H1 (cell line): Measurements from ENCODE around the gene DDR2. TPM values are rescaled to one million over a fixed set of nuclear protein-coding genes. Genes with fewer than 3 reads are reported as not detected.

ENCODE experiments used
- CTCF ChIA-PET: fragments of 300-600 bp; sonication (Branson Sonifier 250); formaldehyde crosslinking; loops from one replicate; lab custom pipeline; 2021; ENCODE audit not compliant: partially characterized antibody; lab: Charles Lee
- POLR2A ChIA-PET: fragments of 300-600 bp; sonication (Branson Sonifier 250); formaldehyde crosslinking; loops from one replicate; lab custom pipeline; 2021; ENCODE audit warnings: inconsistent platforms; ENCODE audit not compliant: partially characterized antibody; lab: Charles Lee
- DNase-seq, 2 experiments: peaks; one replicate each; pipeline versions ENCODE4 v3.0.0 to v3.0.0-alpha.2; 2010 to 2022; ENCODE audit warnings: low spot score in 2 of 2, low read depth in 1 of 2, mixed read lengths in 1 of 2
- FAIRE-seq: peaks from 2 replicates; lab custom pipeline; 2011; peaks lifted over from hg19 to GRCh38; lab: Jason Lieb, UNC
- H2AFZ ChIP-seq: 2 replicates; pipeline ENCODE4 v1.8.1; 2012; ENCODE audit warnings: low read length, inconsistent platforms
- H2AK5ac ChIP-seq: 2 replicates; pipeline ENCODE4 v1.6.1; 2013; ENCODE audit warnings: low read depth, low read length
- H2BK120ac ChIP-seq: replicated peaks from 2 replicates; pipeline ENCODE3; 2013; ENCODE audit warnings: low read depth, low read length, inconsistent platforms
- H2BK12ac ChIP-seq: 2 replicates; pipeline ENCODE4 v1.6.1; 2013; ENCODE audit warnings: low read depth, low read length
- H2BK15ac ChIP-seq: 2 replicates; pipeline ENCODE4 v1.6.1; 2013; ENCODE audit warnings: low read length
- H2BK20ac ChIP-seq: 2 replicates; pipeline ENCODE4 v1.6.1; 2013; ENCODE audit warnings: low read length
- H2BK5ac ChIP-seq: 2 replicates; pipeline ENCODE4 v1.6.1; 2013; ENCODE audit warnings: low read depth, low read length
- H3K14ac ChIP-seq: 2 replicates; pipeline ENCODE4 v1.6.1; 2013; ENCODE audit warnings: inconsistent platforms; ENCODE audit not compliant: insufficient read length
- H3K18ac ChIP-seq: 2 replicates; pipeline ENCODE4 v1.6.1; 2013; ENCODE audit warnings: low read length; ENCODE audit errors: extremely low read depth
- H3K23ac ChIP-seq: 2 replicates; pipeline ENCODE4 v1.6.1; 2013; ENCODE audit warnings: inconsistent platforms; ENCODE audit not compliant: insufficient read length
- H3K23me2 ChIP-seq: 2 replicates; pipeline ENCODE4 v1.6.1; 2013; ENCODE audit warnings: low read depth, low read length
- H3K27ac ChIP-seq: 2 replicates; pipeline ENCODE4 v1.6.1; 2011; ENCODE audit warnings: low read depth, low read length, inconsistent platforms
- H3K27me3 ChIP-seq, 4 experiments: replicated peaks in 1 of 4; 1 replicate in 1 of 4; 2 replicates in 3 of 4; pipeline versions ENCODE4 v1.6.1 to v1.8.1; 2011 to 2013; ENCODE audit warnings: low read length in 3 of 4, mild to moderate bottlenecking in 3 of 4, inconsistent platforms in 2 of 4, mixed read lengths in 2 of 4, moderate library complexity in 1 of 4; ENCODE audit not compliant: control insufficient read depth in 3 of 4, insufficient read depth in 3 of 4; ENCODE audit errors: extremely low read depth in 1 of 4
- H3K36me3 ChIP-seq, 4 experiments: 2 replicates each; pipeline versions ENCODE4 v1.6.1 to v1.8.1; 2011 to 2013; ENCODE audit warnings: mild to moderate bottlenecking in 4 of 4, low read length in 3 of 4, moderate library complexity in 2 of 4, control low read depth in 1 of 4, inconsistent platforms in 1 of 4; ENCODE audit not compliant: insufficient read depth in 4 of 4, control insufficient read depth in 2 of 4
- H3K4ac ChIP-seq: replicated peaks from 2 replicates; pipeline ENCODE3; 2013; ENCODE audit warnings: low read length, low read depth, mixed read lengths, inconsistent platforms; ENCODE audit not compliant: insufficient read length
- H3K4me1 ChIP-seq, 4 experiments: replicated peaks in 1 of 4; 1 replicate in 1 of 4; 2 replicates in 3 of 4; pipeline versions ENCODE4 v1.6.1 to v1.8.1; 2011 to 2013; ENCODE audit warnings: low read length in 3 of 4, inconsistent platforms in 2 of 4, mixed read lengths in 1 of 4; ENCODE audit not compliant: insufficient read depth in 4 of 4, control insufficient read depth in 3 of 4
- H3K4me2 ChIP-seq, 2 experiments: 2 replicates each; pipeline versions ENCODE4 v1.6.1 to v1.8.1; 2011 to 2013; ENCODE audit warnings: low read depth in 2 of 2, low read length in 2 of 2, control low read depth in 1 of 2, inconsistent platforms in 1 of 2, mild to moderate bottlenecking in 1 of 2; ENCODE audit not compliant: insufficient read depth in 1 of 2
- H3K4me3 ChIP-seq, 4 experiments: fragments of 200-600, 300-600 bp in 1 of 4; sonication (generic), shearing (Covaris generic), sonication (Bioruptor Twin) in 1 of 4; 2 replicates each; pipeline versions ENCODE4 v1.5.1 to v1.8.1; 2011 to 2016; ENCODE audit warnings: low read length in 4 of 4, low read depth in 3 of 4, control low read depth in 2 of 4, inconsistent platforms in 2 of 4, mild to moderate bottlenecking in 2 of 4, mixed read lengths in 1 of 4, moderate library complexity in 1 of 4; ENCODE audit not compliant: insufficient read depth in 2 of 4; ENCODE audit errors: extremely low read depth in 1 of 4
- H3K56ac ChIP-seq: replicated peaks from 2 replicates; pipeline ENCODE3; 2013; ENCODE audit warnings: low read depth, mild to moderate bottlenecking, mixed read lengths, low read length, inconsistent platforms; ENCODE audit not compliant: insufficient read length
- H3K79me1 ChIP-seq: 2 replicates; pipeline ENCODE4 v1.6.1; 2013; ENCODE audit warnings: low read depth, low read length, control low read depth
- H3K79me2 ChIP-seq, 2 experiments: 2 replicates each; pipeline versions ENCODE4 v1.6.1 to v1.8.1; 2012 to 2013; ENCODE audit warnings: low read length in 2 of 2, mild to moderate bottlenecking in 2 of 2, inconsistent platforms in 1 of 2; ENCODE audit not compliant: insufficient read depth in 2 of 2, control insufficient read depth in 1 of 2
- H3K9ac ChIP-seq, 4 experiments: replicated peaks in 1 of 4; 1 replicate in 1 of 4; 2 replicates in 3 of 4; pipeline versions ENCODE4 v1.6.1 to v1.8.1; 2011 to 2013; ENCODE audit warnings: low read depth in 3 of 4, low read length in 3 of 4, control low read depth in 2 of 4, mild to moderate bottlenecking in 2 of 4, moderate library complexity in 2 of 4, inconsistent platforms in 1 of 4; ENCODE audit errors: extremely low read depth in 1 of 4
- H3K9me3 ChIP-seq, 2 experiments: 2 replicates each; pipeline versions ENCODE4 v1.6.1 to v1.8.1; 2012 to 2013; ENCODE audit warnings: mild to moderate bottlenecking in 2 of 2, moderate library complexity in 2 of 2, control low read depth in 1 of 2, inconsistent platforms in 1 of 2, low read depth in 1 of 2, low read length in 1 of 2, mixed read lengths in 1 of 2; ENCODE audit not compliant: insufficient read depth in 2 of 2
- H4K20me1 ChIP-seq, 2 experiments: replicated peaks in 1 of 2; 2 replicates each; pipeline versions ENCODE3 to v1.8.1; 2011 to 2013; ENCODE audit warnings: inconsistent platforms in 2 of 2, low read length in 2 of 2, mild to moderate bottlenecking in 1 of 2; ENCODE audit not compliant: insufficient read depth in 2 of 2, control insufficient read depth in 1 of 2
- H4K5ac ChIP-seq: 2 replicates; pipeline ENCODE4 v1.6.1; 2013; ENCODE audit warnings: low read length, low read depth, mixed read lengths, inconsistent platforms; ENCODE audit not compliant: insufficient read length
- H4K8ac ChIP-seq: 2 replicates; pipeline ENCODE4 v1.8.0; 2013; ENCODE audit warnings: mild to moderate bottlenecking, moderate library complexity, low read length, inconsistent platforms; ENCODE audit not compliant: insufficient read depth; ENCODE audit errors: extremely low read depth
- H4K91ac ChIP-seq: replicated peaks from 2 replicates; pipeline ENCODE3; 2013; ENCODE audit warnings: low read length, mixed read lengths, inconsistent platforms; ENCODE audit not compliant: insufficient read length
- HDAC6 ChIP-seq: IDR thresholded peaks from one replicate; pipeline ENCODE4 v1.7.1; 2012; ENCODE audit warnings: low read depth, mild to moderate bottlenecking, inconsistent platforms, low read length, moderate library complexity
- KDM1A ChIP-seq: fragments of 200-600, 300-600 bp; sonication (generic); IDR thresholded peaks from 2 replicates; pipeline ENCODE4 v1.7.1; 2016; ENCODE audit warnings: mild to moderate bottlenecking, low read length, borderline replicate concordance
- MAFK ChIP-seq: IDR thresholded peaks from 2 replicates; pipeline ENCODE4 v1.6.1; 2012; ENCODE audit warnings: low read depth, mild to moderate bottlenecking, improper control_type of control experiment, low read length
- POU5F1 ChIP-seq: IDR thresholded peaks from 2 replicates; pipeline ENCODE4 v1.6.1; 2011; ENCODE audit warnings: low read depth, mild to moderate bottlenecking, low read length, moderate library complexity
- RBBP5 ChIP-seq: IDR thresholded peaks from 2 replicates; pipeline ENCODE4 v1.7.1; 2012; ENCODE audit warnings: low read depth, mild to moderate bottlenecking, inconsistent platforms, low read length, moderate library complexity, borderline replicate concordance
- SIN3A ChIP-seq, 2 experiments: IDR thresholded peaks in 1 of 2; conservative IDR thresholded peaks in 1 of 2; 2 replicates each; pipeline ENCODE4 v1.6.1; 2011 to 2012; ENCODE audit warnings: low read length in 2 of 2, improper control_type of control experiment in 1 of 2, low read depth in 1 of 2, mild to moderate bottlenecking in 1 of 2
- TCF12 ChIP-seq: IDR thresholded peaks from 2 replicates; pipeline ENCODE4 v1.6.1; 2011; ENCODE audit warnings: low read depth, mild to moderate bottlenecking, low read length
- YY1 ChIP-seq: IDR thresholded peaks from 2 replicates; pipeline ENCODE4 v1.6.1; 2011; ENCODE audit warnings: low read depth, mild to moderate bottlenecking, low read length
- WGBS, 2 experiments: shearing (Covaris generic) in 1 of 2; methylation state at CpG; one replicate each; pipeline versions ENCODE4 v1.1.6 to v1.1.7; 2013 to 2015; ENCODE audit warnings: low lambda C conversion rate in 2 of 2, mixed read lengths in 2 of 2, inconsistent platforms in 1 of 2, low coverage in 1 of 2, missing lambda C conversion rate in 1 of 2; ENCODE audit not compliant: insufficient replicate concordance in 2 of 2, insufficient coverage in 1 of 2, insufficient read length in 1 of 2; ENCODE audit errors: extremely low coverage in 1 of 2, missing lambda C conversion rate in 1 of 2; 5-methylcytosine and 5-hydroxymethylcytosine counted together
- polyA plus RNA-seq, 7 experiments: library from polyadenylated mRNA; depleted of rRNA in 3 of 7; stranded (reverse) in 5 of 7; unstranded in 2 of 7; fragments of >200 nt in 5 of 7; fragments of 200-250 nt in 2 of 7; gene quantifications; 1 replicate in 5 of 7; 2 replicates in 1 of 7; 4 replicates in 1 of 7; pipeline versions ENCODE4 v1.2.1 to v1.2.3, GENCODE V29; 2011 to 2013; ENCODE audit warnings: missing spikeins in 2 of 7, mixed read lengths in 2 of 7
- total RNA-seq: library from RNA; stranded (reverse); fragmentation: NEBNext Ultra II Directional; extraction: Animal tissue kit (Norgen Biotek cat#: 25700); gene quantifications from 2 replicates; pipeline ENCODE4 v1.2.1, GENCODE V29; 2021

Gene DDR2
- total and polyA plus RNA-seq, 2 of the 8 experiments (the other 6 are each of a cell fraction or from before 2014, with no cell fraction given) = 1.00 to 2.1 TPM

GRCh38 chr1:162612606-162613400 lies 19.5 kb upstream of the DDR2 start:
- H3K18ac ChIP-seq = no peak overlapping the region
- TF ChIP-seq KDM1A (no peak), MAFK (no peak), SIN3A (conservative IDR thresholded peaks at IDR 0.05 in 1 of 2, IDR thresholded peaks at IDR 0.05 in 1 of 2; ENCODE audit: low read depth in 1 of 2, low read length in 2 of 2) (no peak), RBBP5 (no peak), HDAC6 (no peak), POU5F1 (no peak), TCF12 (no peak), YY1 (no peak)
- no peaks in the 10 kb centered on the region for H3K79me1 ChIP-seq
- no peak overlapping the region for H2BK12ac ChIP-seq
- H4K5ac ChIP-seq = no peak overlapping the region
- peaks cover 8 to 9% of the 10 kb centered on the region in 2 experiments for H3K9me3 ChIP-seq
- no peaks in the 10 kb centered on the region for H3K79me2 ChIP-seq
- H3K4me2 ChIP-seq = no peak overlapping the region
- FAIRE-seq (no peak), DNase-seq (no peak)
- H4K91ac ChIP-seq = no peak overlapping the region
- H3K27me3 ChIP-seq = no peaks in the 10 kb centered on the region
- no peak overlapping the region for H2BK5ac ChIP-seq
- H2AK5ac ChIP-seq = no peak overlapping the region
- H3K4me1 ChIP-seq = no peaks in the 10 kb centered on the region
- no peak overlapping the region for H3K9ac ChIP-seq
- no peaks in the 10 kb centered on the region for H3K23me2 ChIP-seq
- CTCF ChIA-PET = interaction anchor here (0.7 to 4.3 kb wide), 31 partner anchors 9 to 257 kb away, joined by 3 to 47 read pairs (median 4); partner anchors contain the start of genes DDR2 and HSD17B7
- no peak overlapping the region for H3K56ac ChIP-seq
- POLR2A ChIA-PET = interaction anchor here (1.6 kb wide), 1 partner anchor 11 kb away, joined by 4 read pairs; no protein-coding TSS in a partner anchor
- H2BK20ac ChIP-seq = no peak overlapping the region
- H4K20me1 ChIP-seq = no peaks in the 10 kb centered on the region
- no peak overlapping the region for H3K4ac ChIP-seq
- H2BK120ac ChIP-seq = no peak overlapping the region
- no peak overlapping the region for H3K14ac ChIP-seq
- no peak overlapping the region for H3K23ac ChIP-seq
- no peaks in the 10 kb centered on the region for H3K36me3 ChIP-seq
- H3K4me3 ChIP-seq = no peak overlapping the region
- H2AFZ ChIP-seq = no peak overlapping the region
- H3K27ac ChIP-seq = no peak overlapping the region
- no peak overlapping the region; the same call in 1 of the 2 replicates for H2BK15ac ChIP-seq
- no peak overlapping the region for H4K8ac ChIP-seq
- WGBS, 2 experiments = 83% methylated on average over 8 of the region's 8 CpGs; no CpG with 5 or more reads in 1 of the 2 experiments
